Measurements from ENCODE around the gene C11orf21.
"Not testable (repeated sequence)": the region's sequence is repeated elsewhere in the genome, so short reads cannot be mapped to it uniquely, and the experiment has no call there.

C11orf21 gene

GRCh38 chr11:2293984-2294925 is 7.5 kb downstream of the C11orf21 start:
- DNase-seq (ENCODE audit: low read depth), result no peak
- no peak overlapping the region for H3K4me3 ChIP-seq (ENCODE audit: low read depth, low read length)
- TF ChIP-seq CTCF (conservative IDR thresholded peaks at IDR 0.05; ENCODE audit: low read depth, low read length), result no peak

- TF ChIP-seq CTCF (conservative IDR thresholded peaks at IDR 0.05; ENCODE audit: low read depth, low read length), result no peak
- no peak overlapping the region for H3K4me3 ChIP-seq (ENCODE audit: low read depth, low read length)
- no peak for DNase-seq (ENCODE audit: low read depth)
Observed at GRCh38 chr11:2293531-2293971, 8.2 kb downstream of the C11orf21 start.

DNA sequence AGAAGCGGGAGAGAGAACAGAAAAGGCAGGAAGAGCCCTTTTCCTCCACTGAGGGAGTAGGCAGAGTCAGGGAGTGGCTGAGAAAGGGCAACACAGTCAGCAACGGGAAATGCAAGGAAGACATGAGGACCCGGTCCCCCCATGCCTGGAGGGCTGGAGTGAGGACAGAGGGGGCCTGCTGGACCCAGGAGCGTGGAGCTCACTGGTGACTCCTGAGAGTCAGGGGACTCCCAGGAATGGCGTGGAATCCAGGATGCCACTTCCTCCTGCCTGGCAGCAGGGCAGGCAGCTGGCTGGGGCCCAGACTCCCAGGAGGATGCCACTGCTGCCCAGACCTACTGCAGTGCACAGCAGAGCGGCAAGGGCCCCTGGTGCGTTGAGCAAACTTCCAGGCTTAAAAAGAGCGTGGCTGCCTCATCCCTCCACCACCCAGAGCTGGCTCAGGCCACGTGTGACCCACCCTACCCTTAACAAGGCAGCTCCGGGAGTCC is 11.3 kb downstream of the C11orf21 start:
- no peak overlapping the region for H3K4me3 ChIP-seq (ENCODE audit: low read depth, low read length)
- no peak for TF ChIP-seq CTCF (conservative IDR thresholded peaks at IDR 0.05; ENCODE audit: low read depth, low read length)
- no peak for DNase-seq (ENCODE audit: low read depth)

DNA sequence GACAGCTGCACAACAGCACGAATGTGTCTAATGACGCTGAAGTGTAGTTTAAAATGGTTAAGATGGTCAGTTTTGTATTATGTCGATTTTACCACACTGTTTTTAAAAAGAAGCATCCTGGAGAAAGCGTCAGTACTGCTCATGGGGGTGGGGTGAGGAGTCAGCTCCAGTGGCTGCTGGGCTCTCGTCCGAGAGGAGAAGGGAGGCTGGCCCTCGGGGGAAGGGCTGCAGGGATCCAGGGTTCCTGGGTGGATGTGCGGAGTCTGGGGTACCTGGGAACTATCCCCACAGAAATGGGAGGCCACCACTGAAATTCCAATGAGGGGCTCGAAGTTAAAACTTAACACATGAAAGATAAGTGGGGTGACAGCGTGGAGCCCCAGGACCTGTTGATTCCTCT is 11.9 kb downstream of the C11orf21 start:
- TF ChIP-seq CTCF (conservative IDR thresholded peaks at IDR 0.05; ENCODE audit: low read depth, low read length), result no peak
- no peak for DNase-seq (ENCODE audit: low read depth)

DNA sequence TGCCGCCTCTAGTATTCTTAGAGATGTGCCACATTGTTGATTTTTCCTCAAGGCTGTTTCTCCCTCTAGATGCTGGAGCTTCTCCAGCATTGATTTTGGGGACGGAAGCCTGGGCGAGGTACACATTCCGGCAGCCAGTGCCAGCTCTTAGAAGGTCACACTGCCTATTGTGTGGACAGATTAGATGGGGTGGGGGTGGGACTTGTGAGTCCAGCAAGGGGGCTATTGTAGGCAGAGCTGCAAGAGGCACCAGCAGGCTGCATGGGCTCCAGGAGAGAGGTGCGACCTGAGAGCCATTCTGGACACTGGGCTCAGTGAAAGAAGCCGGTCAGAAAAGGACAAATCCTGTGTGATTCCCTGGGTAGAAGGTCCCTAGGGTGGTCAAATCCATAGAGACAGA is 12.4 kb downstream of the C11orf21 start:
- no peak overlapping the region for H3K4me3 ChIP-seq (ENCODE audit: low read depth, low read length)
- no peak for DNase-seq (ENCODE audit: low read depth)
- no peak for TF ChIP-seq CTCF (conservative IDR thresholded peaks at IDR 0.05; ENCODE audit: low read depth, low read length)

More for the DNA sequence above, 11.9 kb downstream of the C11orf21 start:
- H3K4me3 ChIP-seq (ENCODE audit: low read depth, low read length), result no peak overlapping the region

DNA sequence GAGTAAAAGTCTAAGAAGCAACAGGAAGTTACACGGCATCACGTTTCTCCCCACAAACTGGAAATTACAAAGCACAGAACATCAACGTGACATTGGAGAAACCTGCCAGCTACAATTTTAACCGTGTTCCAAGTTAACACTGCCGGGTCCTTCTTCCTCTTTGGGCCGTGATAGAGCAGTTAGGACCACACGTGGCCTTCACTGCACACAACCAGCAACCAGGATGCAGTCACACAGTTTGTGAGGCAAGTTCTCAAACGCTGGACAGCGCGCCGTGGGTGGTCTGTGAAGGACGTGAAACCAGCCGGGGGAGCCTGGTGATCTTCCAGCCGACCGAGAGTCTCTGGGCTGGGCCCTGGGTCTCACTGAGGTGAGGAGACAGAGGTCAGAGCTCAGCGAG is 14.6 kb downstream of the C11orf21 start:
- no peak for DNase-seq (ENCODE audit: low read depth)

GRCh38 chr11:2286350-2286749 is 15.4 kb downstream of the C11orf21 start:
- not testable (repeated sequence) for DNase-seq (ENCODE audit: low read depth); H3K4me3 ChIP-seq (ENCODE audit: low read depth, low read length)

More for the DNA sequence above, 14.6 kb downstream of the C11orf21 start:
- TF ChIP-seq CTCF (conservative IDR thresholded peaks at IDR 0.05; ENCODE audit: low read depth, low read length), result no peak
- no peak overlapping the region for H3K4me3 ChIP-seq (ENCODE audit: low read depth, low read length)

Measured in choroid plexus epithelial cell (primary cell).